Endothelial cell of umbilical vein (primary cell): ENCODE data around the gene BRSK2. TPM values are rescaled to one million over a fixed set of nuclear protein-coding genes. Genes with fewer than 3 reads are reported as not detected.

Experiments
- BruUV-seq: library from RNA; stranded (reverse); fragments of 400-500 nt; replicated peaks from 2 replicates; lab custom pipeline; 2021; lab: Mats Ljungman, UMichigan
- CTCF ChIA-PET: fragments of 300-600, 350-600 bp; sonication (Branson Sonifier 250); formaldehyde crosslinking; loops from one replicate; lab custom pipeline; 2021; ENCODE audit warnings: antibody characterized with exemption, inconsistent platforms; lab: Charles Lee
- POLR2A ChIA-PET: fragments of 300-600, 350-600 bp; sonication (Branson Sonifier 250); formaldehyde crosslinking; loops from one replicate; lab custom pipeline; 2021; ENCODE audit warnings: antibody characterized with exemption, inconsistent platforms; lab: Charles Lee
- DNase-seq: peaks from one replicate; pipeline ENCODE4 v3.0.0-alpha.2; 2011; ENCODE audit warnings: low read depth, low spot score
- FAIRE-seq: peaks from 2 replicates; lab custom pipeline; 2011; peaks lifted over from hg19 to GRCh38; lab: Jason Lieb, UNC
- H2AFZ ChIP-seq: 2 replicates; pipeline ENCODE4 v1.6.0; 2012; ENCODE audit warnings: low read depth, low read length, control low read depth, inconsistent platforms
- H3K27ac ChIP-seq: 2 replicates; pipeline ENCODE4 v1.5.1; 2011; ENCODE audit warnings: low read depth, mild to moderate bottlenecking, control low read depth, low read length, moderate library complexity; ENCODE audit not compliant: insufficient read depth
- H3K27me3 ChIP-seq, 2 experiments: 2 replicates each; pipeline versions ENCODE4 v1.6.0 to v1.6.1; 2011; ENCODE audit warnings: low read length in 2 of 2, mixed read lengths in 1 of 2; ENCODE audit not compliant: control insufficient read depth in 2 of 2, insufficient read depth in 2 of 2
- H3K36me3 ChIP-seq, 2 experiments: 2 replicates in 1 of 2; 3 replicates in 1 of 2; pipeline ENCODE4 v1.5.1; 2011; ENCODE audit warnings: low read length in 2 of 2, mild to moderate bottlenecking in 1 of 2, moderate library complexity in 1 of 2; ENCODE audit not compliant: control insufficient read depth in 2 of 2, insufficient read depth in 2 of 2; ENCODE audit errors: extremely low read depth in 1 of 2
- H3K4me1 ChIP-seq: 3 replicates; pipeline ENCODE4 v1.5.1; 2011; ENCODE audit warnings: mild to moderate bottlenecking, low read length; ENCODE audit not compliant: control insufficient read depth, insufficient read depth; ENCODE audit errors: extremely low read depth
- H3K4me2 ChIP-seq: 2 replicates; pipeline ENCODE4 v1.6.1; 2011; ENCODE audit warnings: low read length, control low read depth, mixed read lengths; ENCODE audit not compliant: insufficient read depth
- H3K4me3 ChIP-seq, 3 experiments: fragments of 200-600 bp in 1 of 3; sonication (generic), shearing (Covaris generic) in 1 of 3; replicated peaks in 1 of 3; 2 replicates each; pipeline ENCODE4 v1.5.1; 2011 to 2016; ENCODE audit warnings: control low read depth in 3 of 3, low read length in 3 of 3, mild to moderate bottlenecking in 2 of 3, inconsistent platforms in 1 of 3, low read depth in 1 of 3, moderate library complexity in 1 of 3; ENCODE audit not compliant: insufficient read depth in 1 of 3
- H3K79me2 ChIP-seq: 2 replicates; pipeline ENCODE4 v1.6.0; 2012; ENCODE audit warnings: low read length, inconsistent platforms; ENCODE audit not compliant: control insufficient read depth, insufficient read depth
- H3K9ac ChIP-seq: replicated peaks from 2 replicates; pipeline ENCODE3; 2011; ENCODE audit warnings: low read length, control low read depth; ENCODE audit not compliant: insufficient read depth; ENCODE audit errors: extremely low read depth
- H3K9me1 ChIP-seq: replicated peaks from 3 replicates; pipeline ENCODE4 v1.6.0; 2011; ENCODE audit warnings: mild to moderate bottlenecking, low read length; ENCODE audit not compliant: control insufficient read depth, insufficient read depth; ENCODE audit errors: extremely low read depth
- H3K9me3 ChIP-seq: replicated peaks from 2 replicates; pipeline ENCODE4 v1.5.1; 2012; ENCODE audit warnings: low read length, inconsistent platforms; ENCODE audit not compliant: control insufficient read depth, insufficient read depth
- H4K20me1 ChIP-seq: replicated peaks from 2 replicates; pipeline ENCODE3; 2011; ENCODE audit warnings: mild to moderate bottlenecking, low read length; ENCODE audit not compliant: control insufficient read depth, insufficient read depth; ENCODE audit errors: extremely low read depth
- CTCF ChIP-seq, 2 donors: IDR thresholded peaks; 1 replicate in 1 of 2; 2 replicates in 1 of 2; pipeline ENCODE4 v1.5.1; 2011; ENCODE audit warnings: low read length in 2 of 2, mild to moderate bottlenecking in 2 of 2, moderate library complexity in 2 of 2, control low read depth in 1 of 2, inconsistent platforms in 1 of 2, low read depth in 1 of 2; ENCODE audit not compliant: insufficient read depth in 1 of 2; ENCODE audit errors: extremely low read depth in 1 of 2
- EZH2 ChIP-seq: IDR thresholded peaks from 2 replicates; pipeline ENCODE4 v1.6.1; 2012; ENCODE audit warnings: borderline replicate concordance, low read depth, mild to moderate bottlenecking, moderate library complexity, low read length, inconsistent platforms; ENCODE audit not compliant: severe bottlenecking
- FOS ChIP-seq: IDR thresholded peaks from 2 replicates; pipeline ENCODE4 v1.6.1; 2011; ENCODE audit warnings: mild to moderate bottlenecking, low read length, moderate library complexity, borderline replicate concordance; ENCODE audit not compliant: insufficient read depth
- GATA2 ChIP-seq: IDR thresholded peaks from 2 replicates; pipeline ENCODE4 v1.7.0; 2011; ENCODE audit warnings: low read depth, mild to moderate bottlenecking, moderate library complexity, mixed read lengths, low read length; ENCODE audit not compliant: insufficient read length, insufficient read depth
- JUN ChIP-seq: IDR thresholded peaks from 2 replicates; pipeline ENCODE4 v1.6.1; 2011; ENCODE audit warnings: borderline replicate concordance, low read depth; ENCODE audit not compliant: insufficient read length, insufficient read depth
- MYC ChIP-seq: IDR thresholded peaks from one replicate; pipeline ENCODE4 v1.6.1; 2011; ENCODE audit warnings: mild to moderate bottlenecking, low read depth, low read length
- POLR2A ChIP-seq: IDR thresholded peaks from 2 replicates; pipeline ENCODE4 v1.6.1; 2012; ENCODE audit warnings: low read depth, mild to moderate bottlenecking, control low read depth, low read length
- POLR2AphosphoS5 ChIP-seq: IDR thresholded peaks from 2 replicates; pipeline ENCODE4 v1.6.1; 2012; ENCODE audit warnings: low read depth, mild to moderate bottlenecking, control low read depth, low read length, moderate library complexity; ENCODE audit not compliant: insufficient read depth
- dilution Hi-C: fragments of 300-500 bp; cut with MboI; formaldehyde crosslinking; loops from one replicate; pipeline ENCODE4 v1.15.0; 2019; ENCODE audit warnings: low sequenced_read_pairs; ENCODE audit not compliant: extremely low pct_ligation_motif_present
- intact Hi-C: fragments of 100-400 bp; cut with micrococcal nuclease; formaldehyde crosslinking; loops from one replicate; pipeline ENCODE4 v1.10.0; 2022
- polyA plus RNA-seq, 4 experiments: library from polyadenylated mRNA; depleted of rRNA in 3 of 4; stranded (reverse) in 3 of 4; unstranded in 1 of 4; fragments of >200 nt; gene quantifications; 2 replicates each; pipeline versions ENCODE4 v1.2.1 to v1.2.3, GENCODE V29; 2011 to 2012; ENCODE audit warnings: missing spikeins in 1 of 4
- total RNA-seq: library from RNA; stranded (reverse); gene quantifications from 2 replicates; pipeline ENCODE4 v1.2.3, GENCODE V29; 2021
- TF ChIP-seq, protein P1 (sequence below): IDR thresholded peaks from 2 replicates; pipeline ENCODE4 v1.6.1; 2011; ENCODE audit not compliant: insufficient read depth, insufficient read length

BRSK2 gene
- total and polyA plus RNA-seq, 2 donors (not counting 3 experiments of a cell fraction or from before 2014, with no cell fraction given): 0.08 to 0.20 TPM

DNA sequence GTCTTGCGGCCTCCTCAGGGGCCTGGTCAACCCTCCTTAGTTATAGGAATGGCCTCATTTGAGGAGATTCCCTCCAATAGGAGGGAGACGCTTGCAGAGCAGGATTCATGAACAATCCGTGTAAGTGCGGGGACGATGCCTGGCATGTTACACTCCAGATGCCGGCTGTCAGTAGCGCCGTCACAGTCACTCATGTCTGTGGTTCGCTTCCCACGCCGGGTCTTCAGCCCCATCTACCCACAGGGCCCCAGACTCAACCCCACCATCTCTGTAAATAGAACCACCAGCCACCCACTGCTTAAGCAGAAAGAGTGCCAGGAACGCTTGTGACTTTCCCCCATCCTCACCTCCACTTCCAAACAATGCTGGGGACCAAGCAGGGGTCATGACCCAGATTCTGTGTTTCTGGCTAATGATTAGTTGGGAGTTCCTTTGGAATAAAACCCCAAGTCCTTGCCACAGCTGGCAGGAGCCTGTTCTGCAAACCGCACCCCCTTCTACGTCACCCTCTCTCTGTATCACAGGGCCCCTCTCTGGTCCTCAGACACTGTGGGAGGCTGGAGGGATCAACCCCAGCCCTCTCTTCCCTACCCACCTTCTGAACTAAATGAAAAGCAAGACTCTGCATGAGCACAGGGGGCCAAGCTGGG is 41.5 kb upstream of the BRSK2 start:
- no peak overlapping the region for H3K4me2 ChIP-seq
- no peaks in the 10 kb centered on the region for H3K9me3 ChIP-seq
- CTCF ChIA-PET: no interaction called here
- POLR2A ChIA-PET: no interaction called here
- no peaks in the 10 kb centered on the region for H3K36me3 ChIP-seq
- no peaks in the 10 kb centered on the region for H4K20me1 ChIP-seq
- H3K79me2 ChIP-seq: no peaks in the 10 kb centered on the region
- H3K4me3 ChIP-seq: no peak overlapping the region
- intact Hi-C loops (no loop called here), dilution Hi-C loops (no loop called here)
- DNase-seq (no peak), FAIRE-seq (no peak)
- TF ChIP-seq JUN: no peak
- TF ChIP-seq POLR2A: no peak
- no peak for TF ChIP-seq GATA2
- TF ChIP-seq EZH2: no peak
- no peak for TF ChIP-seq POLR2AphosphoS5
- TF ChIP-seq, protein P1, sequence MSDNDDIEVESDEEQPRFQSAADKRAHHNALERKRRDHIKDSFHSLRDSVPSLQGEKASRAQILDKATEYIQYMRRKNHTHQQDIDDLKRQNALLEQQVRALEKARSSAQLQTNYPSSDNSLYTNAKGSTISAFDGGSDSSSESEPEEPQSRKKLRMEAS: no peak
- no peak for TF ChIP-seq CTCF (IDR thresholded peaks at IDR 0.05; ENCODE audit: extremely low read depth in 1 of 2, insufficient read depth in 1 of 2, low read depth in 1 of 2, low read length in 2 of 2)
- no peak for TF ChIP-seq MYC
- TF ChIP-seq FOS: no peak
- no peaks in the 10 kb centered on the region for H3K9me1 ChIP-seq
- H3K27me3 ChIP-seq: no peaks in the 10 kb centered on the region
- no peak overlapping the region for H2AFZ ChIP-seq
- no peak overlapping the region for H3K27ac ChIP-seq
- no peak overlapping the region for H3K9ac ChIP-seq
- H3K4me1 ChIP-seq: no peaks in the 10 kb centered on the region
- BruUV-seq: no TSS peak
